ENCODE measurements around the gene TMEM74B. TPM values are rescaled to one million over a fixed set of nuclear protein-coding genes. Genes with fewer than 3 reads are reported as not detected.
A peak's percentile ranks its signal among the peaks of the same experiment; 100 is the strongest.
"Not testable (repeated sequence)": the region's sequence is repeated elsewhere in the genome, so short reads cannot be mapped to it uniquely, and the experiment has no call there.

TMEM74B gene
- polyA plus RNA-seq (2012; ENCODE audit: insufficient read depth, insufficient read length): 2.9 TPM

DNA sequence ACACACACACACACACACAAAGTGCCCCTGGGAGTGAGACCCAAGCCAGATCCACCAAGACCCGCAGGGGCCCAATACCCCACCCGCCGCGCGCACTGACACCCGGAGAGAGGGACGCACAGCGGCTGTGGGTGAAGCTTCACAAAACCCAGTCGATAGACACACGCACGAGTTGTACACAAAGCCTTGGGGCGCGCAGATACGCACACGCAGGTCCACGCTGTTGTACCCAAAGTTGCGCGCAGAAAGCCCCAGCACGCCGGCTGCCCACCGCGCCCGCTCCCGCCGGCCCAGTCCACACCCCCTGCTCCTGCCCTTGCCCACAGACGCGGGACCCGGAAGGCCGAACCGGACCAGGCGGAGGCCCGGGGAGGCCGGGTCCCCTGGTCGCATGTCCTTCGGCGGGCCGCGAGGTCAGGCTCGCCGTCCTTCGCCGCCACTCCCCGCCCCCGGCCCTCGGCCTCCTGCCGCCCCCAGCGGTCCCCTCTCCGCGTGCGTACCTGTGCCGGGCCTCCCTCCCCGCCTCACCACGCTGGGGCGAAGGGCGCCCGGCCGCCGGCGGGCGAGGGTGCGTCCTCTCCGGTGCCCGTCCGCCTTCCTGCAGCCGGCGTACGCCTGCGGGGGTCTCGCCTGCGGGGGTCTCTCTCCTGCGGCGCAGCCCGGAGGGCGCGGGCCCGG is at the start of gene TMEM74B:
TMEM74B (minus strand) TSS at position 344 of the 678 bp plus-strand sequence. CDS start 1,180 bp downstream, outside the sequence.
- no peak for DNase-seq (ENCODE audit: low read depth, low spot score)
- H3K4me3 ChIP-seq (ENCODE audit: low read length): peak within 1 kb of the TSS; percentile 41

DNA sequence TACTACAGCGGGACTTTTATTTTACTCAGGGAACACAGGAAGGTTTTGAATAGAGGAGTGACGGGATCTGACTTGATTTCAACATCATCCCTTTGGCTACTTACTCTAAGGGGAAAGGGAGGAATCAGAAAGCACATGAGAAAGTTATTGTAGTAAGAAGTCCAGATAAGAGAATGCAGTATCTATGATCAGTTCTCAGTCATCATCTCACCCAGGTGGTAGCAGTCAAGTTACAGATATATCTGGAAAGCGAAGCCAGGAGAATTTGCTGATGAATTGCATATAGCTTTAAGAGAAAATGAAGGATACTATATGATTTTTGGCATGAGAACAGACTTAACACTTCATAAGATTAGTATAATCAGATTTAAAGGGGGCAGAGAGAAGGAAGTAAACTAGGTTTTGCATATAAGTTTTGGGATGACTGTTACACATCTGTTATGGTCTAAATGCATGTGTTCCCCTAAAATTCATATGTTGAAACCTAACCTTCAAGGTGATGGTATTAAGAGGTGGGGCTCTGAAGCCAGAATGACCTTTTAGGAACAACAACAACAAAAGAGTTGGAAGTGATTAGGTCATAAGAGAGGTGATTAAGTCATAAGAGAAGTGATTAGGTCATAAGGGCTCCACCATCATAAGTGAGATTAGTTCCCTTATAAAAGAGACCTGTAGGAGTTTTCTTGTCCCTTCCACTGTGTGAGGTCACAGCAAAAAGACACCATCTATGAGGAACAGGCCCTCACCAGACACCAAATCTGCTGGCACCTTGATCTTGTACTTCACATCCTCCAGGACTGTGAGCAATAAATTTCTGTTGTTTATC is 47.7 kb upstream of the TMEM74B start:
- H3K4me3 ChIP-seq (ENCODE audit: low read length): no peak overlapping the region
- no peak for DNase-seq (ENCODE audit: low read depth, low spot score)

DNA sequence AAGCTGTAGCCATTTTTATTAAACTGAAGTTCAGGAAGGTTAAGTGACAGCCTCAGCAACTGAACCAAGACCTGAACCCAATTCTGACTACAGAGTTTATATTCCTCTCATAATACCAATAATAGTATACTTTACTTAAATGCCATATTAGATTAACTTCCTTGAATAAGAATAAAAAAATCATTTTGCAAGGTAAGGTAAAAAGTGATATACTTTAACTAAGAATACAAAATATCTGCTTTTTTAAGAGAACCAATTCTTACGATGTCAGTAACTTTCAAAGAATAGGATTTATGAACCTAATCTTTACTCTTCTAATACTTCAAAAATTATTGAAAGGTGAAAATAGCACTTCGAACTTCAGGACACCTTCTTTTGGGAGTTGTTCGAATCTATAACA is 44.8 kb upstream of the TMEM74B start:
- H3K4me3 ChIP-seq (ENCODE audit: low read length): no peak overlapping the region
- DNase-seq (ENCODE audit: low read depth, low spot score): no peak

DNA sequence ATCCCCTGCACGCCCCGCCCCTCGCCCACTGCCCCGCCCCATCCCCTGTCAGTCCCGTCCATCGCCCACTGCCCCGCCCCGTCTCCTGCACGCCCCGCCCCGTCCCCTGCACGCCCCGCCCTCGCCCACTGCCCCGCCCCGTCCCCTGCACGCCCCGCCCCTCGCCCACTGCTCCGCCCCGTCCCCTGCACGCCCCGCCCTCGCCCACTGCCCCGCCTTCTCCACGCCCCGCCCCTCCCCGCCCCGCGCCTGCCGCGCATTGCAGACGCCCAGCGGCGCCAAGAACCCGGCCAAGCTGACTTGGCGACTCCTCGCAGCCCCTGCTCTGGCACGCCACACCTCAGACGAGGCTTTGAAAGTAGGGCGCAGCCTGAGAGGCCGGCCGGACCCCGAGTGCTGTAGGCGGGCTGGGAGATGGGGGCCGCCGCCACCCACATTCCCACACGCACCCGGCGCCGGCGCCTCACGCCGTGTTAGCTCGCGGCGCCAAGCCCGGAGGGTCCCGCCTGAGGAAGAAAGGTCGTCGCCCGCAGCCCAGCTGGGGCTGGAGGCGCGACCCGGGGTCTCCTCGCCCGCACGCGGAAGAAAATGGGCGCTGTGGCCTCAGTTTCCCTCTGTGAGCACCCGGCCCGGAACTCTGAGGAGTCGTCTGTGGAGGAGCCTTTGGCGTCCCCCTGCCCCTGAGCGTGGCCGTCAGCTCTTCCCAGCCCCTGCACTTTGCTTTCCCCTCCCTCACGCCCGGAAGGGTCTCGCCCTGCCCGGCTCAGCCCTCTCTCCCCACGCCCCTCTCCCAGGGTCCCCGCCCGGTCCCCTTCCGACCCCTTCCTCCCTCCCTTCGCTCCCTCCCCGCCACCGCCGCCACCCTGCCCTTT is 41.2 kb upstream of the TMEM74B start, which contains the start of gene RAD21L1:
RAD21L1 (plus strand) TSS at position 262 of the 872 bp plus-strand sequence. CDS start 2,410 bp downstream, outside the sequence.
- H3K4me3 ChIP-seq (ENCODE audit: low read length): peak within 1 kb of the TSS; percentile 52
- peak; percentile 23 for DNase-seq (ENCODE audit: low read depth, low spot score)

DNA sequence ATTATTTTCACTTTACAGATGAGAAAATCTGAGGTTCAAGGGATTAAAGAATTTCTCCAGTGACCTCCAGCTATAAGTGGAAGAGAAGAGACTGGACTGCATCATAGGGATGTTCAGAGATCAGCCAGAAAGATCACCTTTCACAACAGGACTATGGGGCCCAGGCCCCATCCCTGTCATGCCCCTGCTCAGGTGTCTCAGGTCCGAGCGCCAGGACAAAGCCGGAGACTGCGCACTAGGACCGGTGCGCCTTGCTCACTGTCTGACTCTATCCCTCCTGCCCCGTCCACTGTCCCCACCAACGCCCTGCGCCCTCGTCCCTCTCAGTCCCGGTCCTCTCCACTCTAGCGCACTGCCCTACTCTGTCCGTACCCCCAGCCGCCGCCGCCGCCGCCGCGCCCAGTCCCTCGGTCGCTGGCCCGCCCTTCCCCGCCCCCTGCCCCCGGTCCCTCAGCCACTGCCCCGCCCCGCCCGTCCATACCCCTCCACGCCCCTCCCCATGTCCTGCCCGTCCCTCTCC is 40.5 kb upstream of the TMEM74B start:
- no peak for DNase-seq (ENCODE audit: low read depth, low spot score)
- no peak overlapping the region for H3K4me3 ChIP-seq (ENCODE audit: low read length)

DNA sequence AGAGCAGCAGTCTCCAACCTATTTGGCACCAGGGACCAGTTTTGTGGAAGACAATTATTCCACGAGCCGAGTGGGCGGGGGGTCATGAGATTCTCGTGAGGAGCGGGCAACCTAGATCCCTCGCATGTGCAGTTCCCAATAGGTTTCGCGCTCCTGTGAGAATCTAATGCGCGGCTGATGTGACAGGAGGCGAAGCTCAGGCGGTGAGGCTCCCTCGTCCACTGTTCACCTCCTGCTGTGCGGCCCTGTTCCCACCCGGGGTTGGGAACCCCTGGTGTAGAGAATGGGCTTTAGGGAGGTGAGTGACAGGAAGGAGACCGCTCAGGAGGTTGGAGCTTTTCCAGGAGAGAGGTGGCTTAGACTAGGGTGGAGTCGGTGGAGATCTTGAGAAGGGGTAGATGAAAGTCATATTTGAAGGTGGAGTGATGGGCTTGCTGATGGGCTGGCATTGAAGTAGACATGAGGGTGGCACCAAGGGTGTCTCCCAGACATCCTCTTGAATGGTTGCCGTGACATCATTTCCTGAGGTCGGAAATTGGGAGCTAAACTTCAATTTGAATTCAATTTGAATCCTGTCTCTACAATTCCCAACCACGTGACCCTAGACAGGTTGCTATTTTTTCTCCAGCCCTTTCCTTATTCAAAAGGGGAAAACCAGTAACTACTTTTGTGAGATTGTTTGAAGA is 39.6 kb upstream of the TMEM74B start:
- H3K4me3 ChIP-seq (ENCODE audit: low read length): no peak overlapping the region
- no peak for DNase-seq (ENCODE audit: low read depth, low spot score)

DNA sequence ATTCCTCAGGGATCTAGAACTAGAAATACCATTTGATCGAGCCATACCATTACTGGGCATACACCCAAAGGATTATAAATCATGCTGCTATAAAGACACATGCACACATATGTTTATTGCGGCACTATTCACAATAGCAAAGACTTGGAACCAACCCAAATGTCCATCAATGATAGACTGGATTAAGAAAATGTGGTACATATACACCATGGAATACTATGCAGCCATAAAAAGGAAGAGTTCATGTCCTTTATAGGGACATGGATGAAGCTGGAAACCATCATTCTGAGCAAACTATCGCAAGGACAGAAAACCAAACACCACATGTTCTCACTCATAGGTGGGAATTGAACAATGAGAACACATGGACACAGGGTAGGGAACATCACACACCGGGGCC is 38.0 kb upstream of the TMEM74B start:
- H3K4me3 ChIP-seq (ENCODE audit: low read length); DNase-seq (ENCODE audit: low read depth, low spot score): not testable (repeated sequence)

DNA sequence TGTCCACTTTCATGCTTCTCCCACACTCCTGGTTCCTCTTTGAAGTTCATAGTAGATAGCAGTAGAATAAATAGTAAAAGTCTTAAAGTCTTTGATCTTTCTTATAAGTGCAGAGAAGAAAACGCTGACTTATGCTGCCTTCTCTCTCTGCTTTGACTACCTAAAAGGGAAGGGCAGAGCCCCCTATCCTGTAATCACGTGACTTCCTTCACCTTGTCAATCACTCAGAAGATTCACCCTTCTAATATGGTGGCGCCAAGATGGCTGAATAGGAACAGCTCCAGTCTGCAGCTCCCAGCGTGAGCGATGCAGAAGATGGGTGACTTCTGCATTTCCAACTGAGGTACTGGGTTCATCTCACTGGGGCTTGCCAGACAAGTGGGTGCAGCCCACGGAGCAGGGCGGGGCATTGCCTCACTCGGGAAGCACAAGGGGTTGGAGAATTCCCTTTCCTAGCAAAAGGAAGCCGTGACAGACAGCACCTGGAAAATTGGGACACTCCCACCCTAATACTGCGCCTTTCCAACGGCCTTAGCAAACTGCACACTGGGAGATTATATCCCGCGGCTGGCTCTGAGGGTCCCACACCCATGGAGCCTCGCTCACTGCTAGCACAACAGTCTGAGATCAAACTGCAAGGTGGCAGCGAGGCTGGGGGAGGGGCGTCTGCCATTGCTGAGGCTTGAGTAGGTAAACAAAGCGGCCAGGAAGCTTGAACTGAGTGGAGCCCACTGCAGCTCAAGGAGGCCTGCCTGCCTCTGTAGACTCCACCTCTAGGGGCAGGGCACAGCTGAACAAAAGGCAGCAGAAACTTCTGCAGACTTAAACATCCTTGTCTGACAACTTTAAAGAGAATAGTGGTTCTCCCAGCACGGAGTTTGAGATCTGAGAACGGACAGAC is 32.0 kb upstream of the TMEM74B start:
- not testable (repeated sequence) for DNase-seq (ENCODE audit: low read depth, low spot score); H3K4me3 ChIP-seq (ENCODE audit: low read length)

DNA sequence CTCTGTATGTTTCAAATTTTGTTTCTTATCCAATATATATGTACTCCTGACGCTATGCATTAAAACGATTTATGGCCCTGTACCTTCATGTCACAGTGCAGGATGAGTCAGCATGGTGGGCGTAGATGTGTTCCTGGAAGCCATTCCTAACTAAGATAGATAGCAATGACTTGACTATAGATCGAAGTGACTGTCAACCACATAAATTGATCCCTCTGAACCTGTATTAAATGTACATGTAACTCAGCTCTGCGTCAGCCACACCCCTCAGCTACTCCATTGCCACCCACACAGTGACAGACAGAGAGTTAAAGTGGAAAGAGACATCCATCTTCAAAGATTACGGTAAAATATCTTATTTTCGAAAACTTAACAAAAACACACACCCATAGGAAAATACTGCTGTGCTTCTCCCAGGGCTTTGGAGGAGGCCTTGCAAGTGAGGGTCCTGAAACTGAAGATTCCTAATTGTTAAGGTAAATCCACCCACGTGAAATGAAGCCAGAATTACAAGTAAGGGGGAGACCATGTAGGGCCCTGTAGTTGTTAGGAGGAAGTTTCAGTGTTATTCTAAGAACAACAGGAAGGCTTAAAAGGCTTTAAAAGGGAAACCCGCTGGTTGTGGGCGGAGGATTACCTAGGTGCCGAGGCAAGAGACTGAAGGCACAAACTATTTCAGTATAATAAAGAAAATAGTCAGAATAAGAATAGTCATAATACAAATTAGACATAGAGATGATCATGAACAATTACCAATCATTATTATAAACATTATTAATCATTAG is 30.8 kb upstream of the TMEM74B start:
- DNase-seq (ENCODE audit: low read depth, low spot score): no peak
- H3K4me3 ChIP-seq (ENCODE audit: low read length): no peak overlapping the region

DNA sequence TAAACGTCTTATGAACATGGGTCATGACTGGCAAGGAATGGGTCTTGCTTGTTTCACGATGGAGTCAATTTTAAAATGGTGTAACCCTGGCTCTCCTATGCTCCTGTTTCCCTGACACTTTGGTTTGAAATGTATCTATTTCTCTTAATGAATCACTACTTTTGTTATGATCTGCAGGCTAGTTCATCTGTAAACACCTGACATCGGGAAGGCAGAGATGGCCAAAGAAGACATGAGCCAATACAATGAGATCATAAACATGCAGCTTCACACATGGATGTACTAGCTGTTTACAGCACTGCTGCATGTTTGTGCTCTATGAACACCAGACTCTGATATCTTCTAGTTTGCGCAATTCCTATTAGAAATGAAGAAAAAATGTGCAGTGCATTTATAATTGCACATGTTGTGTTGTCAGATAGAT is 30.1 kb upstream of the TMEM74B start:
- no peak overlapping the region for H3K4me3 ChIP-seq (ENCODE audit: low read length)
- DNase-seq (ENCODE audit: low read depth, low spot score): no peak

DNA sequence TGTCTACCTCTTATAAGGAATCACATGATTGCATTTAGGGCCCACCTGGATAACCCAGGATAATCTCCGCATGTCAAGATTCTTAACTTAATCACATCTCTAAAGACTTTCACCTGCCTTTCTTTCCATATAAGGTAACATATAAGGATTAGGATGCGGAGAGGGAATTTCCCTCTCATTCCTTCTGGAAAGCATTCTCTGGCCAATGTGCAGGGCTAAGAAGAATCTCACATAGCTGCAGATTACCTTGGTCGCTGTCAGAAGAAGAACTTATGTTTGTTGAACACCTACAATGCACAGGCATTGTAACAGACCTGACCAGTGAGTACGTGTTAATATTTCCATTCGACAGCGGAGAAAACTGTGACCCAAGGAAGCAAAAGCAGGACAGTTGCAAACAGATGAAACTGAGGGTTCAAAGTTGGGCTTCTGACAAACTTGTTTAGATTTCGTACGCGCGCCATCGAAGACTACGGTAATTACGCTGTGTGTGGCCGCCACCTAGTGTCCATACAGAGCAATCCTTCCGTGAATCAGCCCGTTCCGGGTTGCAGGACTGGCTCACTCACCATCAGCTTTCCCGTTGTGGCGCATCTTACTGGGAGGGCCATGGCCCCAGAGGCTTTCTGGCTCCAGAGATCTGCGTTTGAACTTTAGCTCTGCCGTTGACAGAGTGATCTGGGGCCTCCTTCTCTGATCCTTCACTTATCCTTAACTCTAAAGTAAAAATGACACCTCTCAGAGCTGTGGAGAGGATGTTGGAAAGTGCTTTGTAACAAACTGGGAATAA is 28.0 kb upstream of the TMEM74B start:
- H3K4me3 ChIP-seq (ENCODE audit: low read length): no peak overlapping the region
- peak; percentile 72 for DNase-seq (ENCODE audit: low read depth, low spot score)

DNA sequence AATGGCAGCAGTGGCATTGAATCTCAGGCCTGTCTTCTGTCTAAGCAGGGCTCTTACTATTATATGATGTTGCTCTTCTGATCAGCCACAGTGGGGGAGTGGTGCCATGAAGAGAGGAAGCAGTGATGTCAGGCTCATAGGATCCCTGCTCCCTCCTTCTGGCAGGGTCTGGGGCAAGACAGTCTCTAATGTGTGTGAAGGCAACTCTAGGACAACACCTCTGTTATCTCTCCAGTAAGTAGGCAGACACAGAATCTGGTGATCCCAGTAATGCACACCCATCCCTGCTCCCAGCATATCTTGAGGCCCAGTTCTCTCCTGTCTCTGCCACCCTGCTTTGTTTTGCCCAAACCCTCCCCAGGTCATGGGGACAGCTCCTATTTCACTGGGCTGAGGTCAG is 27.2 kb upstream of the TMEM74B start:
- no peak overlapping the region for H3K4me3 ChIP-seq (ENCODE audit: low read length)
- no peak for DNase-seq (ENCODE audit: low read depth, low spot score)

DNA sequence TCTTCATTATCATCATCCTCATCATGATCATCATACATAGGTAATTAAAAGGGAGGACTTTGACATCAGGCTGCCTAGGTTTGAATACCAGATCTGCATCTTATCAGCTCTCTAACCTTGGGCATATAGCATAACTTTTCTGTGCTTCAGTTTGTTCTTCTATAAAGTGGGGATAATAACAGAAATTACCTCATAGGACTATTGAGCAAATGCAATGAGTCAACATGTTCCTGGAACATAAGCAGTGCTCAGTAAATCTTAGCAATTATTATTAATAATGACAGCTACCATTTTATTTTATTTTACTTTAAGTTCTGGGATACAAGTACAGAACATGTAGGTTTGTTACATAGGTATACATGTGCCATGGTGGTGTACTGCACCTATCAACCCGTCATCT is 25.7 kb upstream of the TMEM74B start:
- no peak for DNase-seq (ENCODE audit: low read depth, low spot score)
- no peak overlapping the region for H3K4me3 ChIP-seq (ENCODE audit: low read length)

DNA sequence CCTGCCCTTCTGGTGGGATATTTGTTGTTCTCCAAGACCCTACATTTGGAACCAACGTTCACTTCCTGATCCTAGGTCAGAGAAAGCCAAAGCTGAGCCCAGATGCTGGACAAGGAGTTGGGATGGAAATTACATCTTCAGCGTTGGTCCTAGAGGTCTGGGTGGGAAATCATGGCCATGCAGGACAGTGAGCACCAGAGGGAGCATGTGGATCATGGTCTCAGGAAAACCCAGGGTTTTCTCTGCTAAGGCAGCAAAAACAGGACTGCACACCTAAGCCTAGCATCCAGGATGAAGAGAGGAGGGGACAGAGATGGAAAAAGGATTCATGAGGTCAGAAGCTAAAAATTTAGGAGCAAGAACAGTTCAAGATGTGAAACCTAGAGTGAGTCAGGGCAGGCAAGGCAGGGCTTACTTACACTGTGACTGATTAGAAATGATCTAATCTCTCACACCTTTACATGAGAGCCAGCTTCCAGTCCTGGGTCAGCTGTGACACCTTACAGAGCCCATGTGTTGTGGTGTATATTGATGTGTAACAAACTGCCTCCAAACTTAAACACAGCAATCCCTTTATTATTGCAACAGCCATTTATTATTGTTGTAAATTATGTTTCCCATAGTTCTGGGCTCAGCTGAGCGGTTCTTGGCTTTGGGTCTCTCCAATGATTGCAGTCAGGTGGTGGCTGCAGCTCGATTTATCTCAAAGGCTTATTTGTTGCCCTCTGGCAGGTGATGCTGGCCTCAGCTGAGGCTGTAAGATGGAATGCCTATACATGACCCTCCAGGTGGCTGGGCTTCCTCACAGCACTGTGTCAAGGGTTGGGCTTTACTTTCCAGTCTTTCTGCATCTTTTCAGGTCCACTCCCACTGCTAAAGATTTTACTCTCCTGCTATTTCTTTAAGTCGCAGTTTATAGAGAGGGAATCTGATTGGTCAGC is 24.9 kb upstream of the TMEM74B start:
- H3K4me3 ChIP-seq (ENCODE audit: low read length): no peak overlapping the region
- no peak for DNase-seq (ENCODE audit: low read depth, low spot score)

DNA sequence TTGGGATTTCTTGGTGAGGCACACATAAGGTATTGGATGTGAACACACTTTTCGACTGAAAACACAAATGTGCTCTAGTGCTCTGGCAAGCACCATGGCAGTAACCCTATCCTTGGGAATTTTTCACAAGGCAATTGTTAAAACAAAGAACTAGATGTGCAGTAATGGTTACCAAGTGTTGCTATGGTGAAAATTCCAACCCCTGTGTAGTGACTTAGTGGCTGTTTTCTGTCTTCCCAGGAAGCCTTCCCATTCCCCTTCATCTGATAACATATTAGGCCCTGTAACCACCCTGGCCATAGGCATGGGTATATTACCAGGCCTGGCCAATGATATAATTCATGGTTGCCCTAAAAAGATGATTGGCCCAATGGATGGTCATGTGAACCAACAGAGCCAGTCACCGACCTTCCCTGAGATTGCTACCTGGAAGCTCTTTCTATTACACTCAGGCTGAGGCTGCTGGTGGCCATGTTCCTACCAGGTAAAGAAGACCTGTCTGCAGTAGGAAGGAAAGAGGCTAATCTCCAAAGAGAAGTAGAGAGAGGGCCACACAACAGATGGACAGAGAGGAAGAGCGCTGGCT is 22.6 kb upstream of the TMEM74B start:
- no peak overlapping the region for H3K4me3 ChIP-seq (ENCODE audit: low read length)
- DNase-seq (ENCODE audit: low read depth, low spot score): no peak

Measured in Jurkat, Clone E6-1 (cell line).